Cardiac fibroblast (primary cell): Measurements from ENCODE around the gene EXOG.

Source experiments
- DNase-seq, 2 donors: peaks; one replicate each; pipeline versions ENCODE4 v3.0.0 to v3.0.0-alpha.2; 2010; ENCODE audit warnings: low read depth in 2 of 2
- H3K4me3 ChIP-seq, 2 donors: replicated peaks in 1 of 2; 1 replicate in 1 of 2; 2 replicates in 1 of 2; pipeline ENCODE4 v1.5.1; 2011; ENCODE audit warnings: low read depth in 2 of 2, low read length in 2 of 2, mild to moderate bottlenecking in 2 of 2, moderate library complexity in 1 of 2
- TF ChIP-seq, protein P1 (sequence below): IDR thresholded peaks from one replicate; pipeline ENCODE4 v1.5.1; 2011; ENCODE audit warnings: low read depth, mild to moderate bottlenecking, low read length, inconsistent platforms

The EXOG gene

DNA sequence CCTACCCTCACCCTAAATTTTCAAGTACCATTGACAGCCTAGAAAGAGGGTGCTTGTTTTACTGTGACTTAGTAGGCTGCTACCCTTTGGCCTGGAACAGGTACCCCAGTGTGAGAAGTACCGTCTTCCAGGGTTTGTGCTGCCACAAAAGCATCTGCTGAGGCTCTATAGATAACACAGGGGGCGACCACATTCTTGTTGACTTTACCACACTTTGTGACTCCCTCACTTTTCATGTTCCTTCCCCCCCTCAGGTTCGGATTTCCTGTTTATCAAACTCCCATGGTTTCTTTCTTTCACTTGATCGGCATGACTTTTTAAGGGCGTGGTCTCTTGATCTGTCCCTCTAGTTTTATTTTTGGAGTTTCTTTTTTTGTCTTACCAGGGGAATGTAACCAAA lies 23.5 kb downstream of the EXOG start:
- TF ChIP-seq, protein P1, sequence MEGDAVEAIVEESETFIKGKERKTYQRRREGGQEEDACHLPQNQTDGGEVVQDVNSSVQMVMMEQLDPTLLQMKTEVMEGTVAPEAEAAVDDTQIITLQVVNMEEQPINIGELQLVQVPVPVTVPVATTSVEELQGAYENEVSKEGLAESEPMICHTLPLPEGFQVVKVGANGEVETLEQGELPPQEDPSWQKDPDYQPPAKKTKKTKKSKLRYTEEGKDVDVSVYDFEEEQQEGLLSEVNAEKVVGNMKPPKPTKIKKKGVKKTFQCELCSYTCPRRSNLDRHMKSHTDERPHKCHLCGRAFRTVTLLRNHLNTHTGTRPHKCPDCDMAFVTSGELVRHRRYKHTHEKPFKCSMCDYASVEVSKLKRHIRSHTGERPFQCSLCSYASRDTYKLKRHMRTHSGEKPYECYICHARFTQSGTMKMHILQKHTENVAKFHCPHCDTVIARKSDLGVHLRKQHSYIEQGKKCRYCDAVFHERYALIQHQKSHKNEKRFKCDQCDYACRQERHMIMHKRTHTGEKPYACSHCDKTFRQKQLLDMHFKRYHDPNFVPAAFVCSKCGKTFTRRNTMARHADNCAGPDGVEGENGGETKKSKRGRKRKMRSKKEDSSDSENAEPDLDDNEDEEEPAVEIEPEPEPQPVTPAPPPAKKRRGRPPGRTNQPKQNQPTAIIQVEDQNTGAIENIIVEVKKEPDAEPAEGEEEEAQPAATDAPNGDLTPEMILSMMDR: no peak
- DNase-seq: no peak
- H3K4me3 ChIP-seq: no peak overlapping the region

DNA sequence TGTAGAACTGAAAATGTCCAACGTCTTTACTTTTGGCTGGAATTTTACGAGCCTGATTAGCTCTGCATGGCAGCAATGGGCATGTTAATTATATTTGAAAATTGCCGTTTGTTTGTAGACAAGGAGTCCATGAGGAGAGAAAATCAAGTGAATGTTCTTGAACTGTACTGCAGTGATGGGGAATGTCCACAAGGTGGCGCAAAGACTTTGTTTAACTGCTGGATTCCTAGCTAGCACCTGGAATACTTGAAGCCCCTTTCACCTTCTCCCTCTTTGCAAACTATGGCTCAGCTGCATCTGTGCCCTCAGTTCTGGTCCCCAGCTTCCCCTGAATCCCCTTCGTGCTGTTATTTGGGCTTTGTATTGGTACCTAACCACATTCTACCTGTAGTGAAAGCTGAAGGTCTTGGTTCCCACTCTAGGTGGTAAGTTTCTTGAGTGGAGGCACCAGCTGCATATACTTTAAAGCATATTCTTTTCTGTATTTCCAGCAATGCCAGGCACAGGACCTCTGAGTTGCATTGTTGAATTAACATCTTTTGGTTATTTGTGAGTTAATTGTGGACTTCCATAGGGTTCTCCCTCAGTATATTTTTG lies 25.3 kb downstream of the EXOG start:
- TF ChIP-seq, protein P1: peak; percentile 82
- no peak overlapping the region for H3K4me3 ChIP-seq
- peak; percentile 82 to 83 for DNase-seq

DNA sequence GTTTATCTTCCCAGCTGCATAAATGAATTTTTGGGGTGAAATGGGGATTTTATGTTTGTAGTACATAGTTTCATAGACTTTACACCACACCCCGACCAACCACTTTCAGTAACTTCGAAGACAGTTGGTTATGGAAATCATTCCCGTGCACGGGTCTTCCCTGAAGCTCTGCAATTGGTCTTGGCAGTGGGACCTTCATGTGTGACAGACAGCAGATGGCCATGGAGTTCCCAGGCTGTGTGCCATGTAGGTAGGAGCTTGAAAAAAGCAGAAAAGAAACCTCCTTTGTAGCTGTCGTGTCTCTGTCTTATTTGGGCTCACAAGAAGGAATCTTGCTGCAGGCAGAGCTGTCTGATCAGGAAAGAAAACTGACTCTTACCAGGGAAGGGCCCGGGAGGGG lies 25.9 kb downstream of the EXOG start:
- H3K4me3 ChIP-seq: no peak overlapping the region
- DNase-seq: no peak
- TF ChIP-seq, protein P1: no peak

- TF ChIP-seq, protein P1: no peak
- no peak overlapping the region for H3K4me3 ChIP-seq
- no peak for DNase-seq
Measured at GRCh38 chr3:38524141-38524739, 28.1 kb downstream of the EXOG start.

GRCh38 chr3:38526792-38527191 lies 30.7 kb downstream of the EXOG start:
- DNase-seq: no peak
- TF ChIP-seq, protein P1: no peak
- no peak overlapping the region for H3K4me3 ChIP-seq

- TF ChIP-seq, protein P1: no peak
- no peak for DNase-seq
- no peak overlapping the region for H3K4me3 ChIP-seq
Measured at GRCh38 chr3:38528457-38528856, 32.3 kb downstream of the EXOG start.

DNA sequence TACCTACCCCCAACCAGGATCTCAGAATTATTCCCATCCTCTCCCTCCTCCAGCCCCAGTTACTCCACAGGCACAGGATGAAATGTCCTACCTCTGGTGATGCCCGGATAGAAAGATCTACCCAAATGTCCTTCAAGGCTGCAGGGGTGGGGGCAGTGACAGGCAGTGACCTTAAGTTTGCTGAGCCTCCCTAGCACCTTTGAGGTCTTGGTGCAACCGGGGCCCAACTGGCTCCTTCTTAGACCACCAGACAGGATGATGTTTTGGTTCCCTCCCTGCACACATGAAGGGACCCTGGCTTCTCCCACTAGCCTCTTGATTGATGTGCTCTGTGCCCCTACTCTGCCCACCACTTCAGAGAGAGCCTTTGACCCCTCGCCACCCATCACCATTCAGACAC lies 36.4 kb downstream of the EXOG start:
- DNase-seq: no peak
- H3K4me3 ChIP-seq: no peak overlapping the region
- TF ChIP-seq, protein P1: no peak
